Measurements from ENCODE around the gene SLC22A16. TPM values are rescaled to one million over a fixed set of nuclear protein-coding genes. Genes with fewer than 3 reads are reported as not detected.

The SLC22A16 gene
- polyA plus RNA-seq, 1 donor (not counting 4 experiments of a cell fraction or from before 2014, with no cell fraction given), result not detected

- H3K27me3 ChIP-seq (ENCODE audit: control insufficient read depth, extremely low read depth, insufficient read depth, low read length), result peaks cover 9% of the 10 kb centered on the region
- H3K9me3 ChIP-seq (ENCODE audit: control insufficient read depth, low read depth, low read length), result no peaks in the 10 kb centered on the region
- H3K27ac ChIP-seq (ENCODE audit: control insufficient read depth, insufficient read depth, low read length), result no peak overlapping the region
- H3K36me3 ChIP-seq (ENCODE audit: control insufficient read depth in 2 of 2, extremely low read depth in 1 of 2, insufficient read depth in 2 of 2, low read length in 2 of 2), result no peaks in the 10 kb centered on the region
- no peak overlapping the region for H3K4me2 ChIP-seq (ENCODE audit: control insufficient read depth, extremely low read depth, insufficient read depth, low read depth, low read length)
- H4K20me1 ChIP-seq (ENCODE audit: control insufficient read depth, extremely low read depth, insufficient read depth, low read length), result no peaks in the 10 kb centered on the region
- FAIRE-seq, result no peak
- DNase-seq (ENCODE audit: low read depth, low spot score), result no peak
- no peaks in the 10 kb centered on the region for H3K9me1 ChIP-seq (ENCODE audit: control insufficient read depth, extremely low read depth, insufficient read depth, low read length)
- H2AFZ ChIP-seq (ENCODE audit: control insufficient read depth, low read length), result no peak overlapping the region
- no peak for TF ChIP-seq CTCF (optimal IDR thresholded peaks at IDR 0.05 in 1 of 3, IDR thresholded peaks at IDR 0.05 in 1 of 3, conservative IDR thresholded peaks at IDR 0.05 in 1 of 3; ENCODE audit: extremely low read depth in 1 of 3, insufficient read depth in 2 of 3, low read length in 3 of 3)
- TF ChIP-seq EZH2 (IDR thresholded peaks at IDR 0.05; ENCODE audit: low read length), result no peak
- H3K4me1 ChIP-seq (ENCODE audit: control insufficient read depth, extremely low read depth, insufficient read depth, low read length), result peaks cover 3% of the 10 kb centered on the region
- H3K79me2 ChIP-seq (ENCODE audit: control insufficient read depth, insufficient read depth, low read length), result no peaks in the 10 kb centered on the region
- no peak overlapping the region for H3K9ac ChIP-seq (ENCODE audit: control insufficient read depth, extremely low read depth, insufficient read depth, low read length)
- dilution Hi-C loops (cut with MboI; ENCODE audit: extremely low pct_ligation_motif_present, low sequenced_read_pairs), result no loop called here
- no peak overlapping the region for H3K4me3 ChIP-seq (ENCODE audit: control insufficient read depth in 2 of 3, extremely low read depth in 1 of 3, insufficient read depth in 2 of 3, low read depth in 1 of 3, low read length in 3 of 3)
Measured at GRCh38 chr6:110414669-110415068, 61.7 kb downstream of the SLC22A16 start.

GRCh38 chr6:110412360-110412759, 64.1 kb downstream of the SLC22A16 start:
- peaks cover 9% of the 10 kb centered on the region for H3K27me3 ChIP-seq (ENCODE audit: control insufficient read depth, extremely low read depth, insufficient read depth, low read length)
- no peaks in the 10 kb centered on the region for H3K36me3 ChIP-seq (ENCODE audit: control insufficient read depth in 2 of 2, extremely low read depth in 1 of 2, insufficient read depth in 2 of 2, low read length in 2 of 2)
- no peaks in the 10 kb centered on the region for H3K9me1 ChIP-seq (ENCODE audit: control insufficient read depth, extremely low read depth, insufficient read depth, low read length)
- H3K4me2 ChIP-seq (ENCODE audit: control insufficient read depth, extremely low read depth, insufficient read depth, low read depth, low read length), result no peak overlapping the region
- no peak overlapping the region for H2AFZ ChIP-seq (ENCODE audit: control insufficient read depth, low read length)
- H3K79me2 ChIP-seq (ENCODE audit: control insufficient read depth, insufficient read depth, low read length), result no peaks in the 10 kb centered on the region
- H4K20me1 ChIP-seq (ENCODE audit: control insufficient read depth, extremely low read depth, insufficient read depth, low read length), result no peaks in the 10 kb centered on the region
- TF ChIP-seq CTCF (optimal IDR thresholded peaks at IDR 0.05 in 1 of 3, IDR thresholded peaks at IDR 0.05 in 1 of 3, conservative IDR thresholded peaks at IDR 0.05 in 1 of 3; ENCODE audit: extremely low read depth in 1 of 3, insufficient read depth in 2 of 3, low read length in 3 of 3), result no peak
- FAIRE-seq (no peak), DNase-seq (ENCODE audit: low read depth, low spot score) (no peak)
- dilution Hi-C loops (cut with MboI; ENCODE audit: extremely low pct_ligation_motif_present, low sequenced_read_pairs), result no loop called here
- H3K4me1 ChIP-seq (ENCODE audit: control insufficient read depth, extremely low read depth, insufficient read depth, low read length), result peaks cover 3% of the 10 kb centered on the region
- H3K4me3 ChIP-seq (ENCODE audit: control insufficient read depth in 2 of 3, extremely low read depth in 1 of 3, insufficient read depth in 2 of 3, low read depth in 1 of 3, low read length in 3 of 3), result no peak overlapping the region
- no peak overlapping the region for H3K9ac ChIP-seq (ENCODE audit: control insufficient read depth, extremely low read depth, insufficient read depth, low read length)
- no peak overlapping the region for H3K27ac ChIP-seq (ENCODE audit: control insufficient read depth, insufficient read depth, low read length)
- H3K9me3 ChIP-seq (ENCODE audit: control insufficient read depth, low read depth, low read length), result no peaks in the 10 kb centered on the region
